ENCODE data around the gene DRC3. TPM values are rescaled to one million over a fixed set of nuclear protein-coding genes. Genes with fewer than 3 reads are reported as not detected.
"Not testable (repeated sequence)": the region's sequence is repeated elsewhere in the genome, so short reads cannot be mapped to it uniquely, and the experiment has no call there.

The DRC3 gene
- polyA plus RNA-seq, 3 donors, result 0.43 to 3.1 (median 1.9) TPM

GRCh38 chr17:17939941-17940340, 32.7 kb upstream of the DRC3 start:
- not testable (repeated sequence) for H3K27ac ChIP-seq (ENCODE audit: low read depth, low read length)
- 86 to 93% (median 92%) methylated on average over 7 of the region's 7 CpGs for WGBS, 3 donors

GRCh38 chr17:17940441-17940911, 32.2 kb upstream of the DRC3 start:
- H3K27ac ChIP-seq (ENCODE audit: low read depth, low read length), result no peak overlapping the region
- 50 to 56% (median 52%) methylated on average over 3 of the region's 3 CpGs for WGBS, 3 donors

GRCh38 chr17:17941015-17941414, 31.6 kb upstream of the DRC3 start:
- WGBS, 3 donors, result 53 to 68% (median 53%) methylated on average over 5 of the region's 5 CpGs

GRCh38 chr17:17942846-17943245, 29.8 kb upstream of the DRC3 start:
- H3K27ac ChIP-seq (ENCODE audit: low read depth, low read length), result no peak overlapping the region

More at GRCh38 chr17:17941015-17941414, 31.6 kb upstream of the DRC3 start:
- no peak overlapping the region for H3K27ac ChIP-seq (ENCODE audit: low read depth, low read length)

DNA sequence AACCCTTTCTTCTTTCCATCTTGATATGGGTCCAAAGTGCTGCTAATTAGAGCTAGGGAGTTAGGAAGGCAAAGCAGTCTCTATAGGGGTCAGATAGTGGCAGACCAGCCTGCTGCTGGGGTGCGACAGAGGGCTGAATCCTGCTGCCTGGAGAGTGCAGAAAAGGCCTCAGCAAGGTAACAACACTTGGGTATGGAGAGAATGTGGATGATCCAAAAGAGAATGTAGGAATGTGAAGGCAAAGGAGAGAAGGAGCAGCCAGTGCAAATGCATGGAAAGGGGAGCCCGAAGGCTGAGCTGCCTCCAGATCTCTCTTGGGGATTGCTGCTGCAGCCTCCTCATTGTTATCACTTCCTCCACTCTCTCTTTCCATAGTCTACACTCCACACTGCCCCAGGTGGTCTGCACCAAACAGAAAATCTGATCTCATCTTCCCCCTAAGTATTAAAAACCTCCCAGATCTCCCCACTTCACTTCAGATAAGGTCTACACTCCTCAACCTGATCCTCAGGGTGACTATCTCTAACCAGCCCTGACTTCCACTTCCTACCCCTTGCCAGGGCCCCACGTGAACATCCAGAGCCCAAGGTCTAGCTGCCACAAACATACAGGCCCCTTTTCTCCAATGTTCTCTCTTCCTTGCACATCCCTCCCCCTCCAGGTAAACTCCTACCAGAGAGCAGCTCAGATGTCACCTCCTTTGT, 29.2 kb upstream of the DRC3 start:
- no peak overlapping the region for H3K27ac ChIP-seq (ENCODE audit: low read depth, low read length)
- WGBS, 3 donors, result 51 to 64% (median 52%) methylated on average over 3 of the region's 3 CpGs

GRCh38 chr17:17944242-17944641, 28.4 kb upstream of the DRC3 start:
- WGBS, 3 donors, result 80 to 87% (median 87%) methylated on average over 7 of the region's 7 CpGs
- H3K27ac ChIP-seq (ENCODE audit: low read depth, low read length), result no peak overlapping the region

DNA sequence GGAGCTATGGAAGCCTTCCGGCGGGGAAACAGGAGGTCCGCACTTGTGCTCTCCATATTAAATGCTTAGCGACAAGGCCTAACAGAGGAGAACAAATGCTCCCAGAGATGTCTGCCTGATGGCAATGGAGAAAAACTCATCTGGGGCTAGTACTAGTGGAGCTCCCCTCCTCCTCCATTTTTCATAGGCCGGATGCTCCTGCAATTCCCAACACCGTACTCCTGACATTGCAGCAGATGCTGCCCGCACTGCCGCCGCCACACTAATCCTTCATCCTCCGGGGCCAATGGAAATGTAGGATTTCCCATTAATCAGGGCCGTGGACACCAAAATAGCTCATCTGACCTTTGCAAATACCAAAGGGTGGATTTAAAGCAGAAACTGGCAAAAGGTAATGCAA, 27.9 kb upstream of the DRC3 start:
- WGBS, 3 donors, result 93 to 95% (median 94%) methylated on average over 11 of the region's 11 CpGs
- H3K27ac ChIP-seq (ENCODE audit: low read depth, low read length), result no peak overlapping the region

DNA sequence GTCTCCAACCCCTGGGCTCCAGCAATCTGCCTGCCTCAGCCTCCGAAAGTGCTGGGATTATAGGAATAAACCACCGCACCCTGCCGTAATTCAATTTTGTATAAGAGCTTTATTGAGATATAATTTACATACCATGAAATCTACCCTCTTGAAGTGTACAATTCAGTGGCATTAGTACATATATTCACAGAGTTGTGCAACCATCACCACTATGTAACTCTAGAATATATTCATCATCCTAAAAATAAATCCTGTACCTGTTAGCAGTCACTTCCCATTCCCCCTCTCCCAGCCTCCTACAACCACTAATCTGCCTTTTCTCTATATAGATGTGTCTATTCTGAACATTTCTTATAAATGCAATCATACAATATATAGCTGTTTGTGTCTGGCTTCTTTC, 26.6 kb upstream of the DRC3 start:
- WGBS, 3 donors, result 78 to 95% (median 79%) methylated on average over 3 of the region's 3 CpGs
- no peak overlapping the region for H3K27ac ChIP-seq (ENCODE audit: low read depth, low read length)

GRCh38 chr17:17947309-17947708, 25.4 kb upstream of the DRC3 start:
- no peak overlapping the region for H3K27ac ChIP-seq (ENCODE audit: low read depth, low read length)
- 90 to 92% (median 91%) methylated on average over 5 of the region's 5 CpGs for WGBS, 3 donors

DNA sequence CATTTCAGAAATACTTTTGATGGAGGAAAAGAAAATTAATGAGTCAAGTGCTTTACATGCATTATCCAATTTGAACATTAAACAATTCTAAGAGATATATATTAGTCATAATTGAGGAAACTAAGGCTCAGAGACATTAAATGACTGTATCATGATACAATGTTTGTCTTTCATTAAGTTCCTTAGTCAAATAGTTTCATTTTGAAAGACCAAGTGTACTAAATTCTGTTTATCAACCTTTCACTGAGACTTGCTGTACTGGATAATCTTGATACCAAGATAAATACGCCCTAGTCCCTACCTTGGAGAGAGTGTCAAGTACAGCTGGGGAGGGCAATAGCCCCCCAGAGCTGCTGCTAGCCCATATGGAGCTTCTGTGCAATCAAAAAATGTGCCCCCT, 24.7 kb upstream of the DRC3 start:
- 65 to 96% (median 88%) methylated on average over 1 of the region's 1 CpG for WGBS, 3 donors
- H3K27ac ChIP-seq (ENCODE audit: low read depth, low read length), result no peak overlapping the region

DNA sequence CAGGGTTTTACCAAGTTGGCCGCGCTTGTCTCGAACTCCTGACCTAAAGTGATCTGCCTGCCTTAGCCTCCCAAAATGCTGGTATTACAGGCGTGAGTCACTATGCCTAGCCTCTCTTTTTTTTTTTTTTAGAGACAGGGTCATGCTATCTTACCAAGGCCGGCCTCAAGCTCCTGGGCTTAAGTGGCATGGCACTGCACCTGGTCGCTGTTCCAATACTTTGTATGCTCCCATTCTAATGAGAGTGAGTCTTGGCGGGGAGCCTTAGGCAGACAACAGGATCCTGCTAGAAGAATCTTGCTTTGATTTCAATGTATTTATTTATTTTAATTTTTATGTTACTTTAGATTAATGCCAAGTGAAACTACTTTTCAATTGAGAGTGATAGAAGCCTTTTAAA, 22.3 kb upstream of the DRC3 start:
- H3K27ac ChIP-seq (ENCODE audit: low read depth, low read length), result no peak overlapping the region
- WGBS, 3 donors, result 95 to 98% (median 97%) methylated on average over 7 of the region's 7 CpGs

GRCh38 chr17:17950806-17951205, 21.9 kb upstream of the DRC3 start:
- 95 to 100% (median 97%) methylated on average over 1 of the region's 1 CpG for WGBS, 3 donors
- no peak overlapping the region for H3K27ac ChIP-seq (ENCODE audit: low read depth, low read length)

DNA sequence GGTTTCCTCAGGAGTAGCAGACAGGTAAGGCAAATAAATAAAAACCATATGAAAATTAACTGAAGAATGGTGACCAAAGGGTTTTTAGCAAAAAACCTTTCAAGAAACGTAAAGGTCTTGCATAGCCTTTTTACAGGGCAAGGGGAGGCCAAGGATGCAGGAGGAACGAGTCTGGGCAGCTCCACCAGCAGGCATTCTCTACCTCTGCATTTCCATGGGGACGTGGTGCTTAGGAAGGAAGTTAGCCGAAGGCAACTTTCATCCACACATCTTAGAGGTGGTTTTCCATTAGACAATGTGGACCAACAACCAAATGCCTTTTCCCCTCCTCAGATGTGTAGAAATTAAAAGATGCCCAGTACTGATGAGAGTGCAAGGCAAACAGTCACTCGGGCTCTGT, 21.1 kb upstream of the DRC3 start:
- 87 to 93% (median 88%) methylated on average over 5 of the region's 5 CpGs for WGBS, 3 donors
- H3K27ac ChIP-seq (ENCODE audit: low read depth, low read length), result no peak overlapping the region

GRCh38 chr17:17952691-17953090, 20.0 kb upstream of the DRC3 start:
- H3K27ac ChIP-seq (ENCODE audit: low read depth, low read length), result no peak overlapping the region
- WGBS, 3 donors, result 96 to 97% (median 96%) methylated on average over 3 of the region's 3 CpGs

GRCh38 chr17:17954079-17954478, 18.6 kb upstream of the DRC3 start:
- H3K27ac ChIP-seq (ENCODE audit: low read depth, low read length), result no peak overlapping the region
- 89 to 100% (median 96%) methylated on average over 3 of the region's 3 CpGs for WGBS, 3 donors

DNA sequence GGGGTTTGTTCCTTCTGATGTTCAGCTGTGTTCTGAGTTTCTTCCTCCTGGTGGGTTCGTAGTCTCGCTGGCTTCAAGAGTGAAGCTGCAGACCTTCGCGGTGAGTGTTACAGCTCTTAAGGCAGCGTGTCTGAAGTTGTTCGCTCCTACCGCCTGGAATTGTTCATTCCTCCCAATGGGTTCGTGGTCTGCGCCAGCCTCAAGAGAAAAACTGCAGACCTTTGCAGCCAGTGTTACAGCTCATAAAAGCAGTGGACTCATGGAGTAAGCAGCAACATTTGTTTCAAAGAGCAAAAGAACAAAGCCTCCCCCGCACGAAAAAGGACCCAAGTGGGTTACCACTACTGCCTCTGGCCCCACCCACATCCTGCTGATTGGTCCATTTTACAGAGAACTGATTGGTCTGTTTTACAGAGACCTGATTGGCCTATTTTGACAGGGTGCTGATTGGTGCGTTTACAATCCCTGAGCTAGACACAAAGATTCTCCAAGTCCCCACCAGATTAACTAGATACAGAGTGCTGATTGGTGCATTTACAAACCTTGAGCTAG, 16.8 kb upstream of the DRC3 start:
- not testable (repeated sequence) for H3K27ac ChIP-seq (ENCODE audit: low read depth, low read length)
- 97 to 98% (median 98%) methylated on average over 12 of the region's 12 CpGs for WGBS, 3 donors

DNA sequence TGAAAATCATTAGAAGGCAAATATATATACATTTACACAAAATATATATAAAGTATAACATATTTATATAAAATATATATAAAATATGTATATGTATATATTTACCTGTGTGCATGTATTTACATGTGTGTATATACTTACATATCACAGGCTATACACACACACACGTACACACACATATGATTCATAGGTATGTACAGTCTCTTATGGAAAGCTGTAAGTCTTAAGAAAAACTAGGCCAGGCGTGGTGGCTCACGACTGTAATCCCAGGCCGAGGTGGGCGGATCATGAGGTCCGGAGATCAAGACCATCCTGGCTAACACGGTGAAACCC, 15.1 kb upstream of the DRC3 start:
- WGBS, 3 donors, result 92 to 95% (median 93%) methylated on average over 7 of the region's 7 CpGs
- no peak overlapping the region for H3K27ac ChIP-seq (ENCODE audit: low read depth, low read length)

DNA sequence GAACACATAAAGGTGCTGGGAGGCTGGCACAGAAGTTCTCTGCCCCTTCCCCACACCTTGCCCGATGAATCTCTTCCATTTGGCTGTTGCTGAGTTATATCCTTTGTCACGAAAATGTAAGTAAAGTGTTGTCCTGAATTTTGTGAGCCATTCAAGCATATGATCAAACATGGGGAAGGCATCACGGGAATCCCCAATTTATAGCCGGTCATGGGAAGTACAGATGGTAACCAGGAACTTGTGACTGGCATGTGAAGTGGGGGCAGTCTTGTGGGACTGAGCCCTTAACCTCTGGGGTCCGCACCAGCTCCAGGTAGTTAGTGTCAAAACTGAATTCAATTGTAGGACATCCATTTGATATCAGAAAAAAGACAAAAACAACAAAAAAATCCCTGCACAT, 13.7 kb upstream of the DRC3 start:
- H3K27ac ChIP-seq (ENCODE audit: low read depth, low read length), result no peak overlapping the region
- WGBS, 3 donors, result 80 to 90% (median 84%) methylated on average over 5 of the region's 5 CpGs

DNA sequence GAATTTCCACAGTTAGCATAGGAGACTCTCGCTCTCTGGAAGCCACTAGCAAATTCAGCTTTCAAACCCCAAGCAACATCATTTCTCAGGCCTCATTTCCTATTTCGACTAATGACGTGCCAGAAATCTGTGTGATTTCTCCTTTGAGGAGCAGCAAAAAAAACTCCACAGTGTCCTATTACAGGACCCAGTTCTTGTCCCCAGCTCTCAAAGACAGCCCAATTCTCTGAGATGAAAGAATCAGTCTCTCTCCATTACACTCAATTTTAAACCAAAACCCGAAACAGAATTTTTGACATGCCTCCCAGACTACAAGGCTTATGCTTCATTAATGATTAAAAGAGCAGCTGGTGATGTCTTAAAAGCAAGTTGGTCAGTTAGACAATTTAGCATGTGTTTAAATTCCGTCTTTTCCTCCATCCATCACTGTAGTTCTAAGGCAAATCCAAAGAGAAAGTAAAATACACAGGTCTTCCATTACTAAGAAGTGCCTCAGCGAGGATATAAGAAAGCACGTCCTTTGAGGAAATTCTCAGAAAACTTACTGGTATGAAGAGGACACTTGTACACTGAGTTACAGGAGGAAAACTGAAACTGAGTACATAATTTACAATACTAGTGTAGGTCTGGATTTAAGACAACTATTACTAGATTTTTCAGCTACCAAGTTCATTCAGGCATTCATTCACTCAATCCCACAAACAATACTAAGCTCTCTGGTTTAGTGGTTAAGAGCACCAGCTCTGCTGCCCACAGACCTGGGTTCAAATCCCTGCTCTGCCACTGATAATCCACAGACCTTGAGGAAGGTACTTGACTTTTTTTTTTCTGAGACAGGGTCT, 12.9 kb upstream of the DRC3 start:
- 24 to 36% (median 34%) methylated on average over 7 of the region's 7 CpGs for WGBS, 3 donors
- no peak overlapping the region for H3K27ac ChIP-seq (ENCODE audit: low read depth, low read length)
